ENCODE measurements around the gene ZNF185. TPM values are rescaled to one million over a fixed set of nuclear protein-coding genes. Genes with fewer than 3 reads are reported as not detected.

Gene ZNF185
- polyA plus RNA-seq, 10 donors: 7.8 to 35.2 (median 22.6) TPM

- DNase-seq: no peak
Observed at GRCh38 chrX:152917656-152918579, 20.1 kb downstream of the ZNF185 start.

- DNase-seq: no peak
Observed at GRCh38 chrX:152918707-152919106, 20.8 kb downstream of the ZNF185 start.

GRCh38 chrX:152923599-152923998, 25.7 kb downstream of the ZNF185 start:
- no peak for DNase-seq

GRCh38 chrX:152925835-152926234, 28.0 kb downstream of the ZNF185 start:
- DNase-seq: no peak

- DNase-seq: peak; percentile 37 to 53 (median 40)
Observed at GRCh38 chrX:152926279-152926678, 28.4 kb downstream of the ZNF185 start.

- DNase-seq: no peak
Observed at GRCh38 chrX:152926923-152927322, 29.1 kb downstream of the ZNF185 start.

- DNase-seq: no peak
Observed at GRCh38 chrX:152927858-152928760, 30.2 kb downstream of the ZNF185 start.

GRCh38 chrX:152928761-152929400, 31.0 kb downstream of the ZNF185 start:
- DNase-seq: no peak

GRCh38 chrX:152929898-152930297, 32.0 kb downstream of the ZNF185 start:
- no peak for DNase-seq

GRCh38 chrX:152930516-152930915, 32.6 kb downstream of the ZNF185 start:
- no peak for DNase-seq

GRCh38 chrX:152932144-152932543, 34.3 kb downstream of the ZNF185 start:
- DNase-seq: no peak

GRCh38 chrX:152932598-152933175, 34.8 kb downstream of the ZNF185 start:
- no peak for DNase-seq

- DNase-seq: no peak
Observed at GRCh38 chrX:152936306-152936705, 38.4 kb downstream of the ZNF185 start.

GRCh38 chrX:152937236-152937635, 39.4 kb downstream of the ZNF185 start:
- no peak for DNase-seq

- DNase-seq: peak; percentile 89 to 95 (median 91)
Observed at GRCh38 chrX:152941328-152942076, 43.6 kb downstream of the ZNF185 start.

GRCh38 chrX:152942077-152942442, 44.2 kb downstream of the ZNF185 start:
- no peak for DNase-seq

- no peak for DNase-seq
Observed at GRCh38 chrX:152943826-152944225, 46.0 kb downstream of the ZNF185 start.

GRCh38 chrX:152945021-152945979, 47.4 kb downstream of the ZNF185 start:
- no peak for DNase-seq

- no peak for DNase-seq
Observed at GRCh38 chrX:152946681-152947080, 48.8 kb downstream of the ZNF185 start.

Measured in muscle of back (tissue), 11 donors.